Gastrocnemius medialis (tissue), 4 donors: Measurements from ENCODE around the gene ARPC5L.
"Not testable (repeated sequence)": the region's sequence is repeated elsewhere in the genome, so short reads cannot be mapped to it uniquely, and the experiment has no call there.

Source experiments
- POLR2A ChIP-seq, 2 donors: fragments of 450-650 bp; IDR thresholded peaks; one replicate each; pipeline ENCODE4 v1.6.1; 2017; ENCODE audit warnings: antibody characterized with exemption in 2 of 2, mild to moderate bottlenecking in 2 of 2, moderate library complexity in 2 of 2
- TF ChIP-seq, protein P1 (sequence below), 5 experiments: fragments of 450-650 bp in 3 of 5; fragments of 200-600 bp in 2 of 5; sonication (generic) in 2 of 5; IDR thresholded peaks in 4 of 5; conservative IDR thresholded peaks in 1 of 5; 1 replicate in 4 of 5; 2 replicates in 1 of 5; pipeline ENCODE4 v1.5.1; 2016 to 2019; ENCODE audit warnings: antibody characterized with exemption in 5 of 5, mild to moderate bottlenecking in 3 of 5, moderate library complexity in 3 of 5

DNA sequence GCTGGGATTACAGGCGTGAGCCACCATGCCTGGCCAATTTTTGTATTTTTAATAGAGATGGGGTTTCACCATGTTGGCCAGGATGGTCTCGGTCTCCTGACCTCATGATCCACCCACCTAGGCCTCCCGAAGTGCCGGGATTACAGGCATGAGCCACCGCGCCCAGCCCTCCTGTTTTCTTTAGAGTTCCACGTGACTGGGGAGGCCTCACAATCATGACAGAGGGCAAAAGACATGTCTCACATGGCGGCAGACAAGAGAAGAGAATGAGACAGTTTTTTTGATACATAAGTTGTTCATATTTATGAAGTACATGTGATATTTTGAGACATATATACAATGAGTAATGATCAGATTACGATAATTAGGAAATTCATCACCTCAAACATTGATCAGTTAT is 15.5 kb upstream of the ARPC5L start:
- not testable (repeated sequence) for TF ChIP-seq POLR2A (IDR thresholded peaks at IDR 0.05)
- TF ChIP-seq, protein P1, sequence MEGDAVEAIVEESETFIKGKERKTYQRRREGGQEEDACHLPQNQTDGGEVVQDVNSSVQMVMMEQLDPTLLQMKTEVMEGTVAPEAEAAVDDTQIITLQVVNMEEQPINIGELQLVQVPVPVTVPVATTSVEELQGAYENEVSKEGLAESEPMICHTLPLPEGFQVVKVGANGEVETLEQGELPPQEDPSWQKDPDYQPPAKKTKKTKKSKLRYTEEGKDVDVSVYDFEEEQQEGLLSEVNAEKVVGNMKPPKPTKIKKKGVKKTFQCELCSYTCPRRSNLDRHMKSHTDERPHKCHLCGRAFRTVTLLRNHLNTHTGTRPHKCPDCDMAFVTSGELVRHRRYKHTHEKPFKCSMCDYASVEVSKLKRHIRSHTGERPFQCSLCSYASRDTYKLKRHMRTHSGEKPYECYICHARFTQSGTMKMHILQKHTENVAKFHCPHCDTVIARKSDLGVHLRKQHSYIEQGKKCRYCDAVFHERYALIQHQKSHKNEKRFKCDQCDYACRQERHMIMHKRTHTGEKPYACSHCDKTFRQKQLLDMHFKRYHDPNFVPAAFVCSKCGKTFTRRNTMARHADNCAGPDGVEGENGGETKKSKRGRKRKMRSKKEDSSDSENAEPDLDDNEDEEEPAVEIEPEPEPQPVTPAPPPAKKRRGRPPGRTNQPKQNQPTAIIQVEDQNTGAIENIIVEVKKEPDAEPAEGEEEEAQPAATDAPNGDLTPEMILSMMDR (IDR thresholded peaks at IDR 0.05 in 4 of 5, conservative IDR thresholded peaks at IDR 0.05 in 1 of 5), result not testable (repeated sequence)
